Measurements from ENCODE around the gene SLC6A7. TPM values are rescaled to one million over a fixed set of nuclear protein-coding genes. Genes with fewer than 3 reads are reported as not detected.

SLC6A7 gene
- total RNA-seq, 4 donors from 2014 or later, result not detected

DNA sequence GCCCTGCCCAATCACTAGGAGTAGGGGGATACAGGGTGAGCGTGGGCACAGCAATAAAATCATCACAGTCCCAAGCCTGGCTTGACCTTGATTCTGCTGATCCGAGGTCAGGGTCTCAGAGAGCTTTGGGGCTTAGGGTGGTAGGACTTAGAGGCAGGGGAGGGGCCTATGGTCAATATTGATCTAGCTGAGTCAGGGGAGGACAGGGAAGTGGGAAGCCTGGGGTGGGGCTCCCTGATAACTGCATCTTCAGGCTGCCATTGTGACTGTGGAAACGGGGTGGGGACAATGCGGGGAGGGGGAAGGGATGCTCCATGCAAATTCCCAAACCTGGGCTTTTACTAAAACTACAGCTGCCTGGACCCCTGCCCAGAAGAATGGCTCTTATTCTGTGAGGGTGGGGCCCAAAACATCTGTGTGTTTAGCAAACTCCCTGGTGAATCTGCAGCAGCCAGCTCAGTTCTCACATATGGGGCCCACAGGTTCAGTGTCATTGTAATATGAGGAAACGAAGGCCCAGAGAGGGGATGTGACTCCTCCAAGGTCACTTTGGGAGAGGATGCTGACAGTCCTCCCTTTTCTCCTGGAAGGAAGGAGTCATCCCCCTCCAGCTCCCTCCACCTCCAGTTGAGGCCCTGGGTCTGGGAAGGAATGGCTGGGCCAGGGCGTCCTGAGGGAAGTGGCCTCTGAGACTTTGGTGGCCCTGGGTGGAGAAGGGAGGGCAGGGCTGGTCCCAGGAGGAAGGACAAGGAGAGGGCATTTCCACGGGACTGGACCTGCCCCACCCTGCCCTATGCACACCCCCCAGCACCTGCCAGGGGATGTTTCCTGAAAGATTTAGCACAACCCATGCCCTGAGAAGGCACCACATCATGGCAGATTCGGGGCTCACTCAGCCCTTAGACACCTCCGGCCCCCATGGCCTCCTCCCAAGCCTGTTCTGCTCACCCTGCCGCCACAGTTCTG lies 26.4 kb downstream of the SLC6A7 start:
- Histone ChIP-seq H3K4me3 (no peak overlapping the region), H3K4me1 (peaks cover 0 to 17% (median 4%) of the 10 kb centered on the region in 4 donors), H3K9me3 (no peaks in the 10 kb centered on the region), H3K27ac (replicated peaks in 1 of 4) (no peak overlapping the region), H3K27me3 (no peaks in the 10 kb centered on the region), H3K36me3 (no peaks in the 10 kb centered on the region)
- WGBS, result 83% methylated on average over 9 of the region's 10 CpGs
- no peak for DNase-seq (ENCODE audit: extremely low spot score)
- TF ChIP-seq, protein P1, sequence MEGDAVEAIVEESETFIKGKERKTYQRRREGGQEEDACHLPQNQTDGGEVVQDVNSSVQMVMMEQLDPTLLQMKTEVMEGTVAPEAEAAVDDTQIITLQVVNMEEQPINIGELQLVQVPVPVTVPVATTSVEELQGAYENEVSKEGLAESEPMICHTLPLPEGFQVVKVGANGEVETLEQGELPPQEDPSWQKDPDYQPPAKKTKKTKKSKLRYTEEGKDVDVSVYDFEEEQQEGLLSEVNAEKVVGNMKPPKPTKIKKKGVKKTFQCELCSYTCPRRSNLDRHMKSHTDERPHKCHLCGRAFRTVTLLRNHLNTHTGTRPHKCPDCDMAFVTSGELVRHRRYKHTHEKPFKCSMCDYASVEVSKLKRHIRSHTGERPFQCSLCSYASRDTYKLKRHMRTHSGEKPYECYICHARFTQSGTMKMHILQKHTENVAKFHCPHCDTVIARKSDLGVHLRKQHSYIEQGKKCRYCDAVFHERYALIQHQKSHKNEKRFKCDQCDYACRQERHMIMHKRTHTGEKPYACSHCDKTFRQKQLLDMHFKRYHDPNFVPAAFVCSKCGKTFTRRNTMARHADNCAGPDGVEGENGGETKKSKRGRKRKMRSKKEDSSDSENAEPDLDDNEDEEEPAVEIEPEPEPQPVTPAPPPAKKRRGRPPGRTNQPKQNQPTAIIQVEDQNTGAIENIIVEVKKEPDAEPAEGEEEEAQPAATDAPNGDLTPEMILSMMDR (IDR thresholded peaks at IDR 0.05), result no peak
- TF ChIP-seq POLR2A (IDR thresholded peaks at IDR 0.05; ENCODE audit: low read depth) (no peak), EP300 (IDR thresholded peaks at IDR 0.05) (no peak), POLR2AphosphoS5 (IDR thresholded peaks at IDR 0.05) (no peak)
- intact Hi-C loops (cut with DNase I), result loop anchor here (5.0 kb wide), 2 partner anchors 131 to 214 kb away; partner anchors contain the start of genes HMGXB3 and TIGD6

DNA sequence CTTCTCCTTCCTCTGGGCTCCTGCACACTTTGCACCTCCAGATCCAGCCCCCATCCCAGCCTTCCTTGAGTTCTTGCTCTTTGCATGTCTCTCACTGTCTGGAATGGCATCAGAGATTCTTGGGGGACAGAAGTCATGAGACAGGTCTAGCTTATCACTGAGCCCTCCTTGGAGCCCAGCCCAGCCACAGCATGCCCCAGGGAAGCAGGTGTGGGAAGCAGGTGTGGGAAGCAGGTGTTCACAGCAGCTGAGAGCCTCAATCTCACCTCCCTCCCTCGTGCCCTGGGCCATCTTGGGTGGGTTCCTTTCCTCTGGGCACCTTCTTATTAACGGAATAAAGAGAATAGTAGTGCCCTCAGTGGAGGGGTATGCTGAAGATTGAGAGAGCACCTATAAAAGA lies 27.2 kb downstream of the SLC6A7 start:
- Histone ChIP-seq H3K4me3 (no peak overlapping the region), H3K9me3 (no peaks in the 10 kb centered on the region), H3K36me3 (no peaks in the 10 kb centered on the region), H3K27ac (replicated peaks in 1 of 4) (no peak overlapping the region), H3K4me1 (peaks cover 0 to 17% (median 4%) of the 10 kb centered on the region in 4 donors), H3K27me3 (no peaks in the 10 kb centered on the region)
- no peak for DNase-seq (ENCODE audit: extremely low spot score)
- intact Hi-C loops (cut with DNase I), result loop anchor here (5.0 kb wide), 2 partner anchors 130 to 215 kb away; partner anchors contain the start of genes HMGXB3 and TIGD6
- 74% methylated on average over 2 of the region's 2 CpGs for WGBS
- TF ChIP-seq EP300 (IDR thresholded peaks at IDR 0.05), result no peak
- TF ChIP-seq POLR2A (IDR thresholded peaks at IDR 0.05; ENCODE audit: low read depth), result no peak
- TF ChIP-seq, protein P1 (IDR thresholded peaks at IDR 0.05), result no peak
- no peak for TF ChIP-seq POLR2AphosphoS5 (IDR thresholded peaks at IDR 0.05)

DNA sequence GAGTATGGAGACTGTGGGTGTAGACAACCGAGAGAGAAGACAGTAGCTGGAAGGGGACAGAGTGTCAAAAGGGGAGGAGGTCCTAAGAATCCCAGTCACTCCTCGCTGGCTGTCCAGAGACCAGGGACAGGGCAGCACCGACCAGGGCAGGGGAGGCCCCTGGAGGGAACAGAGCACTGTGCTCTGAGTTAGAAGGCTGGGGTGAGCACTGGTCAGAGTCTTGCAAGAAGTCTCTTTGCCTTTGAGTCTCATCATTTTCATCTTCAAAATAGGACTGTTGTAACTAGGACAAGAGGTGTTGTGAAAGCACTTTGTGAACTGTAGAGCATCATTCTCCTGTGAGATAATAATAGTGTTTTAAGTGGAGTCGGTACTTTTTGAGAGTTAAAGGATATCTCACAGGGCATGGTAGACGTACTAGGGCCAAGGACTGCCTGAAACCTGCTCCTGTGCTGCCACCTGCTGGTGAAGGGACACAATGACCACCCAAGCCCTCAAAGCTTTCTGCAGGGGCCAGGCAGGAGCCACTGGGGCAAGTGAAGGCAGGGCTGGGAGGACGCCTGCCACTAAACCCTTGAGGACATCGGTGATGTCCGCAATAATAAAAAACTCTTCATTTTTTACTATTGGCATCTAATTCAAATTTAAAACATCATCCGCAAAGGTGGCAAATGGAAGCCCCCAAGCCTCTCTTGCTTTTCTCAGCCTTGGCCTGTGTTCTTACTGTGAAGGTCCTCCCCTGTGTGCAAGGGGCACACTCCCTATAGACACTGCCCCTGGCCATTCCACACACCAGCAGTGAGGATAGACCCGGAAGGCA lies 28.2 kb downstream of the SLC6A7 start:
- 37% methylated on average over 8 of the region's 10 CpGs for WGBS
- no peak overlapping the region for H3K27ac ChIP-seq (replicated peaks in 1 of 4)
- TF ChIP-seq POLR2AphosphoS5 (IDR thresholded peaks at IDR 0.05) (peak in 1 of 2 donors; percentile 34), EP300 (IDR thresholded peaks at IDR 0.05) (no peak)
- TF ChIP-seq, protein P1 (IDR thresholded peaks at IDR 0.05), result peak; percentile 89 to 97 (median 95)
- no peaks in the 10 kb centered on the region for H3K9me3 ChIP-seq
- H3K36me3 ChIP-seq, result no peaks in the 10 kb centered on the region
- H3K27me3 ChIP-seq, result no peaks in the 10 kb centered on the region
- no peak for DNase-seq (ENCODE audit: extremely low spot score)
- H3K4me3 ChIP-seq, result no peak overlapping the region
- peaks cover 0 to 17% (median 4%) of the 10 kb centered on the region in 4 donors for H3K4me1 ChIP-seq
- intact Hi-C loops (cut with DNase I), result loop anchor here (1.0 to 5.0 kb wide), 4 partner anchors 57 to 216 kb away; partner anchors contain the start of genes HMGXB3 and TIGD6

DNA sequence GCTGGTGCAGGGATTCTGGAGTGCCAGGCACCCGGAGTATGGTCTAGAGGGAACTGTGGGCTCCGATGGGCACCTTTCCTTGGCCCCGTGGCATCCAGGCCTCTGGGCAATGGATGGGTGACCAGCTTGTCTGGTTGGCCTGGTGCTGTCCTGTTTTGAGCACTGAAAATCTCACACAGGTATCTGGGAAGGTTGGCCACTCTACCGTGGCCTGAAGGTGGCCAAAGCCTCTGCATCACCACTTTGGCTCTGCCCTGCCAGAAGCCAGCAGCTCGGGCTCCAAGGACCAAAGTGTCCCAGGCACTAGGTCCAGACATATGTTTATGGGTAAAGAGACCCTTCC lies 28.8 kb downstream of the SLC6A7 start:
- TF ChIP-seq EP300 (IDR thresholded peaks at IDR 0.05) (no peak), POLR2A (IDR thresholded peaks at IDR 0.05; ENCODE audit: low read depth) (no peak), POLR2AphosphoS5 (IDR thresholded peaks at IDR 0.05) (no peak)
- TF ChIP-seq, protein P1 (IDR thresholded peaks at IDR 0.05), result no peak
- Histone ChIP-seq H3K27me3 (no peaks in the 10 kb centered on the region), H3K9me3 (no peaks in the 10 kb centered on the region), H3K27ac (replicated peaks in 1 of 4) (no peak overlapping the region), H3K4me1 (peaks cover 0 to 17% (median 4%) of the 10 kb centered on the region in 4 donors), H3K4me3 (no peak overlapping the region), H3K36me3 (no peaks in the 10 kb centered on the region)
- no peak for DNase-seq (ENCODE audit: extremely low spot score)
- intact Hi-C loops (cut with DNase I), result loop anchor here (1.0 to 5.0 kb wide), 4 partner anchors 57 to 216 kb away; partner anchors contain the start of genes HMGXB3 and TIGD6
- WGBS, result 74% methylated on average over 4 of the region's 5 CpGs
